ENCODE results near the gene FBXO21. TPM values are rescaled to one million over a fixed set of nuclear protein-coding genes. Genes with fewer than 3 reads are reported as not detected.
"Not testable (repeated sequence)": the region's sequence is repeated elsewhere in the genome, so short reads cannot be mapped to it uniquely, and the experiment has no call there.

Gene FBXO21
- total RNA-seq (2014; rRNA removed; shearing (Covaris generic)) = 36.1 and 60.6 TPM in 2 replicates
- 17.4 and 18.5 TPM in 2 replicates for polyA plus RNA-seq (2015; cell fraction: cytosol; rRNA removed)
- polyA plus RNA-seq (2015; cell fraction: nucleus; rRNA removed) = 29.4 and 37.2 TPM in 2 replicates

- DNase-seq (ENCODE audit: low read depth) = peak; percentile 76
Measured at GRCh38 chr12:117190210-117190781, at the start of gene FBXO21. Gene FBXO21, minus strand, starts transcription at chr12:117190470. Its CDS starts 14 bp downstream, at chr12:117190456.

GRCh38 chr12:117236456-117237001, 46.3 kb upstream of the FBXO21 start:
- DNase-seq (ENCODE audit: low read depth) = peak; percentile 53

- no peak for DNase-seq (ENCODE audit: low read depth)
Measured at GRCh38 chr12:117235261-117235660, 45.0 kb upstream of the FBXO21 start.

- DNase-seq (ENCODE audit: low read depth) = no peak
Measured at GRCh38 chr12:117234441-117234840, 44.2 kb upstream of the FBXO21 start.

GRCh38 chr12:117231750-117232149, 41.5 kb upstream of the FBXO21 start:
- DNase-seq (ENCODE audit: low read depth) = peak; percentile 21

- peak; percentile 21 for DNase-seq (ENCODE audit: low read depth)
Measured at GRCh38 chr12:117228239-117228638, 38.0 kb upstream of the FBXO21 start.

GRCh38 chr12:117227000-117227653, 36.9 kb upstream of the FBXO21 start:
- DNase-seq (ENCODE audit: low read depth) = no peak

- DNase-seq (ENCODE audit: low read depth) = peak; percentile 38
Measured at GRCh38 chr12:117226505-117226904, 36.2 kb upstream of the FBXO21 start.

- no peak for DNase-seq (ENCODE audit: low read depth)
Measured at GRCh38 chr12:117225179-117225578, 34.9 kb upstream of the FBXO21 start.

- DNase-seq (ENCODE audit: low read depth) = not testable (repeated sequence)
Measured at GRCh38 chr12:117220947-117221346, 30.7 kb upstream of the FBXO21 start.

GRCh38 chr12:117218149-117218548, 27.9 kb upstream of the FBXO21 start:
- no peak for DNase-seq (ENCODE audit: low read depth)

GRCh38 chr12:117216686-117217085, 26.4 kb upstream of the FBXO21 start:
- DNase-seq (ENCODE audit: low read depth) = no peak

GRCh38 chr12:117214797-117215196, 24.5 kb upstream of the FBXO21 start:
- no peak for DNase-seq (ENCODE audit: low read depth)

GRCh38 chr12:117213295-117213808, 23.1 kb upstream of the FBXO21 start:
- no peak for DNase-seq (ENCODE audit: low read depth)

GRCh38 chr12:117212563-117213190, 22.4 kb upstream of the FBXO21 start:
- peak; percentile 57 for DNase-seq (ENCODE audit: low read depth)

- no peak for DNase-seq (ENCODE audit: low read depth)
Measured at GRCh38 chr12:117210266-117210918, 20.1 kb upstream of the FBXO21 start.

GRCh38 chr12:117209626-117210025, 19.4 kb upstream of the FBXO21 start:
- no peak for DNase-seq (ENCODE audit: low read depth)

- DNase-seq (ENCODE audit: low read depth) = no peak
Measured at GRCh38 chr12:117208811-117209455, 18.7 kb upstream of the FBXO21 start.

GRCh38 chr12:117208206-117208605, 17.9 kb upstream of the FBXO21 start:
- DNase-seq (ENCODE audit: low read depth) = no peak

- no peak for DNase-seq (ENCODE audit: low read depth)
Measured at GRCh38 chr12:117207675-117208074, 17.4 kb upstream of the FBXO21 start.

GRCh38 chr12:117202556-117202955, 12.3 kb upstream of the FBXO21 start:
- DNase-seq (ENCODE audit: low read depth) = no peak

All from HT1080 (cell line).